Measurements from ENCODE around the gene FAM168A.

FAM168A gene

GRCh38 chr11:73637012-73637411 lies 39.1 kb upstream of the FAM168A start:
- no peaks in the 10 kb centered on the region for H3K36me3 ChIP-seq (ENCODE audit: control insufficient read depth, low read length)
- H3K27me3 ChIP-seq (ENCODE audit: control insufficient read depth, low read length): no peaks in the 10 kb centered on the region
- H3K79me2 ChIP-seq (ENCODE audit: control insufficient read depth, low read length): no peaks in the 10 kb centered on the region
- TF ChIP-seq CTCF (IDR thresholded peaks at IDR 0.05; ENCODE audit: low read depth, low read length, poor library complexity, severe bottlenecking) (no peak), EZH2phosphoT487 (IDR thresholded peaks at IDR 0.05; ENCODE audit: borderline replicate concordance, low read length) (no peak)
- no peaks in the 10 kb centered on the region for H3F3A ChIP-seq (ENCODE audit: control insufficient read depth, insufficient read depth)
- H3K4me1 ChIP-seq (ENCODE audit: control insufficient read depth, low read length): no peaks in the 10 kb centered on the region
- no peaks in the 10 kb centered on the region for H4K20me1 ChIP-seq (ENCODE audit: control insufficient read depth, insufficient read depth, low read depth, low read length)
- H3K4me2 ChIP-seq (ENCODE audit: low read length): no peak overlapping the region
- no peaks in the 10 kb centered on the region for H3K9me2 ChIP-seq (replicated peaks; ENCODE audit: control insufficient read depth, low read length)
- H3K4me3 ChIP-seq (ENCODE audit: low read length): no peak overlapping the region
- no peak overlapping the region for H3K27ac ChIP-seq (ENCODE audit: low read depth, low read length)
- H3K9me3 ChIP-seq (ENCODE audit: control insufficient read depth, insufficient read depth, low read length): no peaks in the 10 kb centered on the region

DNA sequence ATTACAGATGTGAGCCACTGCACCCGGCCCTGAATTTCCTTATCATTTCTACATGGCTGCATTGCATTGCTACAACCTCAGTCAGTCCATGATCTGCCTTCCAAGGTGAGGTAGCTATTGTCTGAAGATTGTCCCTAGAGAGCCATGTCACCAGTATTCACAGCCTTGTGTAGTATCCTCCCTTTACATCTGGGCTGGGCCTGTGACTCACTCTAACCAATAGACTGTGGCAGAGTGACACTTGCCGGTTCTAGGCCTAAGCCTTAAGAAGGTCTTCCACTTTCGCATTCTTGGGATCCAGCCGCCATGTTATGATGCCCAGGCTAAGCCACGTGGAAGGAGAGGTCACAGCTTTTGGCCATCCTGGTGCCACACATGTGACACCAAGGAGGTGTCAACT lies 38.3 kb upstream of the FAM168A start:
- Histone ChIP-seq H3K27me3 (ENCODE audit: control insufficient read depth, low read length) (no peaks in the 10 kb centered on the region), H3K4me1 (ENCODE audit: control insufficient read depth, low read length) (no peaks in the 10 kb centered on the region), H3K9me3 (ENCODE audit: control insufficient read depth, insufficient read depth, low read length) (no peaks in the 10 kb centered on the region), H3K27ac (ENCODE audit: low read depth, low read length) (no peak overlapping the region), H3K4me2 (ENCODE audit: low read length) (no peak overlapping the region), H3K4me3 (ENCODE audit: low read length) (no peak overlapping the region), H3K36me3 (ENCODE audit: control insufficient read depth, low read length) (no peaks in the 10 kb centered on the region), H3K9me2 (replicated peaks; ENCODE audit: control insufficient read depth, low read length) (no peaks in the 10 kb centered on the region), H4K20me1 (ENCODE audit: control insufficient read depth, insufficient read depth, low read depth, low read length) (no peaks in the 10 kb centered on the region), H3K79me2 (ENCODE audit: control insufficient read depth, low read length) (no peaks in the 10 kb centered on the region), H3F3A (ENCODE audit: control insufficient read depth, insufficient read depth) (no peaks in the 10 kb centered on the region)
- TF ChIP-seq CTCF (IDR thresholded peaks at IDR 0.05; ENCODE audit: low read depth, low read length, poor library complexity, severe bottlenecking) (no peak), EZH2phosphoT487 (IDR thresholded peaks at IDR 0.05; ENCODE audit: borderline replicate concordance, low read length) (no peak)

DNA sequence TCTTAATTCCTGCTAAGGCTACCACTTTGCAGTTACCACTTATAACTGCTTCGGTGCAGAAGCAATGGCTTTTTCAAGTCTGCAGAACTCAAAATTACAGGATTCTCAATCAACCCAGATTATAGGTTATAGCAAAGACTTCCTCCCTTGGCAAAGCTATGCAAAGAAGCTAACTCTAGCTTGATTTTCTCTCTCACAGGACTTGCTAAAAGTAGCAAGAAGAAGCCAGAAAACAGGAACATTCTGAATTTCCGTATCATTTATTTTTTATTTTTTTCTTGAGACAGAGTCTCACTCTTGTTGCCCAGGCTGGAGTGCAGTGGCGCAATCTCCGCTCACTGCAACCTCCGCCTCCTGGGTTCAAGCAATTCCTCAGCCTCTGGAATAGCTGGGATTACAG lies 37.8 kb upstream of the FAM168A start:
- Histone ChIP-seq H3K4me3 (ENCODE audit: low read length) (no peak overlapping the region), H3K4me2 (ENCODE audit: low read length) (no peak overlapping the region), H3K36me3 (ENCODE audit: control insufficient read depth, low read length) (no peaks in the 10 kb centered on the region), H3K9me2 (replicated peaks; ENCODE audit: control insufficient read depth, low read length) (no peaks in the 10 kb centered on the region), H3K27me3 (ENCODE audit: control insufficient read depth, low read length) (no peaks in the 10 kb centered on the region), H4K20me1 (ENCODE audit: control insufficient read depth, insufficient read depth, low read depth, low read length) (no peaks in the 10 kb centered on the region), H3K79me2 (ENCODE audit: control insufficient read depth, low read length) (no peaks in the 10 kb centered on the region), H3K4me1 (ENCODE audit: control insufficient read depth, low read length) (no peaks in the 10 kb centered on the region), H3K27ac (ENCODE audit: low read depth, low read length) (no peak overlapping the region), H3K9me3 (ENCODE audit: control insufficient read depth, insufficient read depth, low read length) (no peaks in the 10 kb centered on the region), H3F3A (ENCODE audit: control insufficient read depth, insufficient read depth) (no peaks in the 10 kb centered on the region)
- TF ChIP-seq CTCF (IDR thresholded peaks at IDR 0.05; ENCODE audit: low read depth, low read length, poor library complexity, severe bottlenecking): no peak

DNA sequence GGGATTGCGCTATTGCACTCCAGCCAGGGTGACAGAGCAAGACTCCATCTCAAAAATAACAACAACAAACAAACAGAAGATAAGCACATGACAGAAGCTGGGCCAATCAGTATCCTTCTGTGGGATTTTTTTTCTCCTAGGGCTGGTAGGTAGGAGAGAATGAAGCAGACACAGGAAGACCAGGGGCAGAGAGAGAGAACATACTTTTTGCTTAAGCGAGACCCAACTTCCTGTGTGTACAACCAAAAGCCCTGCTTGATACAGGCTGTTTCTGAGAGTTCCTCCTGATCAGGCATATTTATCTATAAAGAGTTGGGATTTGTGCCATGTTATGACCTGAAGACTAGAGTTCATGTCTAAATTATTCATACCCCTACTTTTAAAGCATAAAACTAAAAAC lies 36.1 kb upstream of the FAM168A start:
- H3F3A ChIP-seq (ENCODE audit: control insufficient read depth, insufficient read depth): no peaks in the 10 kb centered on the region
- no peak overlapping the region for H3K4me2 ChIP-seq (ENCODE audit: low read length)
- no peaks in the 10 kb centered on the region for H4K20me1 ChIP-seq (ENCODE audit: control insufficient read depth, insufficient read depth, low read depth, low read length)
- H3K4me1 ChIP-seq (ENCODE audit: control insufficient read depth, low read length): no peaks in the 10 kb centered on the region
- H3K27me3 ChIP-seq (ENCODE audit: control insufficient read depth, low read length): no peaks in the 10 kb centered on the region; the same call in 1 of the 2 replicates
- no peak for TF ChIP-seq CTCF (IDR thresholded peaks at IDR 0.05; ENCODE audit: low read depth, low read length, poor library complexity, severe bottlenecking)
- TF ChIP-seq EZH2phosphoT487 (IDR thresholded peaks at IDR 0.05; ENCODE audit: borderline replicate concordance, low read length): no peak
- no peaks in the 10 kb centered on the region for H3K79me2 ChIP-seq (ENCODE audit: control insufficient read depth, low read length)
- no peak overlapping the region for H3K27ac ChIP-seq (ENCODE audit: low read depth, low read length)
- H3K9me2 ChIP-seq (replicated peaks; ENCODE audit: control insufficient read depth, low read length): no peaks in the 10 kb centered on the region
- no peak overlapping the region for H3K4me3 ChIP-seq (ENCODE audit: low read length)
- no peaks in the 10 kb centered on the region for H3K9me3 ChIP-seq (ENCODE audit: control insufficient read depth, insufficient read depth, low read length)
- no peaks in the 10 kb centered on the region for H3K36me3 ChIP-seq (ENCODE audit: control insufficient read depth, low read length)

Data from DOHH2 (cell line).